Endodermal cell (in vitro differentiated cells): ENCODE measurements around the gene MEX3C. TPM values are rescaled to one million over a fixed set of nuclear protein-coding genes. Genes with fewer than 3 reads are reported as not detected.

Source experiments
- DNase-seq: peaks from one replicate; pipeline ENCODE4 v3.0.0-alpha.2; 2017
- H3K27ac ChIP-seq: 2 replicates; pipeline ENCODE4 v1.5.1; 2013; ENCODE audit warnings: mild to moderate bottlenecking, low read depth, low read length, moderate library complexity
- H3K27me3 ChIP-seq: 2 replicates; pipeline ENCODE4 v1.6.1; 2013; ENCODE audit warnings: mild to moderate bottlenecking, low read length, moderate library complexity; ENCODE audit not compliant: insufficient read depth, control insufficient read depth, poor library complexity, severe bottlenecking
- H3K36me3 ChIP-seq: 2 replicates; pipeline ENCODE4 v1.7.0; 2013; ENCODE audit warnings: mild to moderate bottlenecking, low read length, moderate library complexity; ENCODE audit not compliant: control insufficient read depth, insufficient read depth
- H3K4me1 ChIP-seq: one replicate; pipeline ENCODE4 v1.7.0; 2013; ENCODE audit warnings: low read length; ENCODE audit not compliant: control insufficient read depth, insufficient read depth
- H3K4me3 ChIP-seq: 2 replicates; pipeline ENCODE4 v1.5.1; 2013; ENCODE audit warnings: mild to moderate bottlenecking, low read length, moderate library complexity
- H3K9ac ChIP-seq: 2 replicates; pipeline ENCODE4 v1.6.1; 2013; ENCODE audit warnings: mild to moderate bottlenecking, low read length, moderate library complexity; ENCODE audit not compliant: poor library complexity, severe bottlenecking; ENCODE audit errors: extremely low read depth
- H3K9me3 ChIP-seq: 2 replicates; pipeline ENCODE4 v1.6.1; 2013; ENCODE audit warnings: mild to moderate bottlenecking, low read length, moderate library complexity; ENCODE audit not compliant: control insufficient read depth
- H3K27ac Mint-ChIP-seq: 2 replicates; pipeline ENCODE4 v1.8.0; 2020; ENCODE audit warnings: mixed read lengths
- H3K27me3 Mint-ChIP-seq: 2 replicates; pipeline ENCODE4 v1.8.0; 2021; ENCODE audit warnings: mild to moderate bottlenecking, mixed read lengths; ENCODE audit not compliant: insufficient read depth
- H3K36me3 Mint-ChIP-seq: 2 replicates; pipeline ENCODE4 v1.8.0; 2020; ENCODE audit warnings: low read depth, mixed read lengths
- H3K4me1 Mint-ChIP-seq: 2 replicates; pipeline ENCODE4 v1.8.0; 2020; ENCODE audit warnings: mixed read lengths
- H3K4me3 Mint-ChIP-seq: 2 replicates; pipeline ENCODE4 v1.8.0; 2020; ENCODE audit warnings: mild to moderate bottlenecking, moderate library complexity, mixed read lengths
- H3K9me3 Mint-ChIP-seq: 2 replicates; pipeline ENCODE4 v1.8.0; 2020; ENCODE audit warnings: mild to moderate bottlenecking, mixed read lengths
- WGBS, 2 experiments: methylation state at CpG; one replicate each; pipeline versions ENCODE4 v1.1.5 to v1.1.7; 2013; ENCODE audit warnings: missing lambda C conversion rate in 2 of 2, mixed read lengths in 1 of 2; ENCODE audit not compliant: insufficient coverage in 1 of 2, insufficient read length in 1 of 2; 5-methylcytosine and 5-hydroxymethylcytosine counted together
- total RNA-seq, 2 donors: library from RNA; stranded (reverse); fragmentation: NEBNext Ultra II Directional in 1 of 2; extraction: Animal tissue kit (Norgen Biotek cat#: 25700) in 1 of 2; gene quantifications; 2 replicates in 1 of 2; 3 replicates in 1 of 2; pipeline ENCODE4 v1.2.1, GENCODE V29; 2021
- TF ChIP-seq, protein P1 (sequence below): fragments of 200-600 bp; sonication (generic); conservative IDR thresholded peaks from 2 replicates; pipeline ENCODE4 v1.5.0; 2021; ENCODE audit warnings: antibody characterized with exemption, mild to moderate bottlenecking

The MEX3C gene
- total RNA-seq, 2 donors from 2014 or later = 60.1 to 68.4 TPM

- WGBS, 2 experiments = 90 to 94% methylated on average over 4 to 5 of the region's 5 CpGs
- peaks cover 12% of the 10 kb centered on the region for H3K4me1 Mint-ChIP-seq
- H3K9me3 Mint-ChIP-seq = peaks cover 5% of the 10 kb centered on the region
- H3K4me3 Mint-ChIP-seq = no peak overlapping the region
- H3K36me3 ChIP-seq = no peaks in the 10 kb centered on the region
- H3K4me3 ChIP-seq = no peak overlapping the region
- DNase-seq = no peak
- H3K27ac ChIP-seq = no peak overlapping the region
- no peaks in the 10 kb centered on the region for H3K9me3 ChIP-seq
- H3K9ac ChIP-seq = no peak overlapping the region
- peaks cover 2% of the 10 kb centered on the region for H3K4me1 ChIP-seq
- no peaks in the 10 kb centered on the region for H3K27me3 ChIP-seq
- TF ChIP-seq, protein P1, sequence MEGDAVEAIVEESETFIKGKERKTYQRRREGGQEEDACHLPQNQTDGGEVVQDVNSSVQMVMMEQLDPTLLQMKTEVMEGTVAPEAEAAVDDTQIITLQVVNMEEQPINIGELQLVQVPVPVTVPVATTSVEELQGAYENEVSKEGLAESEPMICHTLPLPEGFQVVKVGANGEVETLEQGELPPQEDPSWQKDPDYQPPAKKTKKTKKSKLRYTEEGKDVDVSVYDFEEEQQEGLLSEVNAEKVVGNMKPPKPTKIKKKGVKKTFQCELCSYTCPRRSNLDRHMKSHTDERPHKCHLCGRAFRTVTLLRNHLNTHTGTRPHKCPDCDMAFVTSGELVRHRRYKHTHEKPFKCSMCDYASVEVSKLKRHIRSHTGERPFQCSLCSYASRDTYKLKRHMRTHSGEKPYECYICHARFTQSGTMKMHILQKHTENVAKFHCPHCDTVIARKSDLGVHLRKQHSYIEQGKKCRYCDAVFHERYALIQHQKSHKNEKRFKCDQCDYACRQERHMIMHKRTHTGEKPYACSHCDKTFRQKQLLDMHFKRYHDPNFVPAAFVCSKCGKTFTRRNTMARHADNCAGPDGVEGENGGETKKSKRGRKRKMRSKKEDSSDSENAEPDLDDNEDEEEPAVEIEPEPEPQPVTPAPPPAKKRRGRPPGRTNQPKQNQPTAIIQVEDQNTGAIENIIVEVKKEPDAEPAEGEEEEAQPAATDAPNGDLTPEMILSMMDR = no peak
- no peak overlapping the region for H3K27ac Mint-ChIP-seq
- no peaks in the 10 kb centered on the region for H3K27me3 Mint-ChIP-seq
- no peaks in the 10 kb centered on the region for H3K36me3 Mint-ChIP-seq
These were observed 46.3 kb downstream of the MEX3C start for GRCh38 chr18:51151185-51151567.

DNA sequence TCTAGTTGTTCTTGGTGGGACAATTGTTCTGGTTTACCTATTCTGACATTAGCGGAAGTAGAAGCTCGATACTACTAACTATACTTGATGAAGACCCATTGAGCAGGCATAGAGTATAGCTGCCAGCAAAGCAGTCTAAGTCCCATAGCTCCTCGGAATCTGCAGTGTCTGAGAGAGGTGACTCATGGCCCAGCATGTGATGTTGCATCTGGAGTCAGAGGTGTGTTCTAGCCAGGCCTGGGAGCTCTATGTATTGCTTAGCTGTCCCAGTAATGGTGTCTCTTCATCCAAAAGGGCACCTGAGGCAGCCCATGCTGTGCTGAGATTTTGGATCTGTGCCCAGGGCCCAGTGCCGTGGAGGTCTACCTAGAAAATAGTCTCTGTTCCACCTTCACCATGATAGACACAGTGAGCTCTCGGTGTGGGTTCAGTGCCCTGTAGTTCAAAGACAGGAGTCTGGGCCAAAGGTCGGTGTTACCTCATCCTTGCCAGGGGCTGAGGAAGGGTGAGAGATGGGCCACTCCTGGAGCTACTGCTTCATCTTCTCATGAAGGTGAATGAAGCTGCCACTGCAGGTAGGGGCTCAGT lies 47.3 kb downstream of the MEX3C start:
- Mint-ChIP-seq H3K27ac (no peak overlapping the region), H3K27me3 (no peaks in the 10 kb centered on the region), H3K4me1 (peaks cover 12% of the 10 kb centered on the region), H3K9me3 (peaks cover 5% of the 10 kb centered on the region), H3K4me3 (no peak overlapping the region), H3K36me3 (no peaks in the 10 kb centered on the region)
- H3K4me3 ChIP-seq = no peak overlapping the region
- H3K36me3 ChIP-seq = no peaks in the 10 kb centered on the region
- H3K27me3 ChIP-seq = no peaks in the 10 kb centered on the region
- H3K9ac ChIP-seq = no peak overlapping the region
- H3K27ac ChIP-seq = no peak overlapping the region
- TF ChIP-seq, protein P1 = no peak
- no peaks in the 10 kb centered on the region for H3K9me3 ChIP-seq
- WGBS, 2 experiments = 90 to 93% methylated on average over 2 to 6 of the region's 6 CpGs
- no peak for DNase-seq
- peaks cover 2% of the 10 kb centered on the region for H3K4me1 ChIP-seq

DNA sequence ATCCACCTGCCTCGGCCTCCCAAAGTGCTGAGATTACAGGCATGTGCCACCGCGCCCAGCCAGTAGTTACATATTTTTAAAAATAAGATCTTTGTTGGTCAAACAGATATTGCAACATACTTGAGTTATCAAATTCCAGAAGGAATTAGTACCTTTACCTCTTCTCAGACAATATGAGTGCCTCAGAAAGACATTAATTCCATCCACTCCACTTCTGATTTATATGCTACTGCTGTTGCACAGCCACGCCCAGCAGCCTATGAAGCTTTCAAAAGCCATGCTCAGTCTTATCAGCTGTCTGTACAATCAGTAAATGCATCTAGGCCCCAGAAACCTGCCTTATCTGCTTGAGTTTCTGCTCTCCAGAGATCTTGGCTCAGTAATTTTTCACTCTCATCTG lies 47.8 kb downstream of the MEX3C start:
- no peak overlapping the region for H3K4me3 Mint-ChIP-seq
- H3K4me1 ChIP-seq = peaks cover 2% of the 10 kb centered on the region
- H3K27ac ChIP-seq = no peak overlapping the region
- 90 to 94% methylated on average over 2 to 4 of the region's 4 CpGs for WGBS, 2 experiments
- peaks cover 12% of the 10 kb centered on the region for H3K4me1 Mint-ChIP-seq
- no peak for DNase-seq
- H3K27me3 Mint-ChIP-seq = no peaks in the 10 kb centered on the region
- no peaks in the 10 kb centered on the region for H3K9me3 ChIP-seq
- H3K27ac Mint-ChIP-seq = no peak overlapping the region
- H3K27me3 ChIP-seq = no peaks in the 10 kb centered on the region
- TF ChIP-seq, protein P1 = no peak
- peaks cover 5% of the 10 kb centered on the region for H3K9me3 Mint-ChIP-seq
- no peaks in the 10 kb centered on the region for H3K36me3 ChIP-seq
- no peak overlapping the region for H3K4me3 ChIP-seq
- no peaks in the 10 kb centered on the region for H3K36me3 Mint-ChIP-seq
- no peak overlapping the region for H3K9ac ChIP-seq
